ENCODE results near the gene DLL3. TPM values are rescaled to one million over a fixed set of nuclear protein-coding genes. Genes with fewer than 3 reads are reported as not detected.
A peak's percentile ranks its signal among the peaks of the same experiment; 100 is the strongest.

Gene DLL3
- total RNA-seq, 1 donor from 2014 or later = not detected

DNA sequence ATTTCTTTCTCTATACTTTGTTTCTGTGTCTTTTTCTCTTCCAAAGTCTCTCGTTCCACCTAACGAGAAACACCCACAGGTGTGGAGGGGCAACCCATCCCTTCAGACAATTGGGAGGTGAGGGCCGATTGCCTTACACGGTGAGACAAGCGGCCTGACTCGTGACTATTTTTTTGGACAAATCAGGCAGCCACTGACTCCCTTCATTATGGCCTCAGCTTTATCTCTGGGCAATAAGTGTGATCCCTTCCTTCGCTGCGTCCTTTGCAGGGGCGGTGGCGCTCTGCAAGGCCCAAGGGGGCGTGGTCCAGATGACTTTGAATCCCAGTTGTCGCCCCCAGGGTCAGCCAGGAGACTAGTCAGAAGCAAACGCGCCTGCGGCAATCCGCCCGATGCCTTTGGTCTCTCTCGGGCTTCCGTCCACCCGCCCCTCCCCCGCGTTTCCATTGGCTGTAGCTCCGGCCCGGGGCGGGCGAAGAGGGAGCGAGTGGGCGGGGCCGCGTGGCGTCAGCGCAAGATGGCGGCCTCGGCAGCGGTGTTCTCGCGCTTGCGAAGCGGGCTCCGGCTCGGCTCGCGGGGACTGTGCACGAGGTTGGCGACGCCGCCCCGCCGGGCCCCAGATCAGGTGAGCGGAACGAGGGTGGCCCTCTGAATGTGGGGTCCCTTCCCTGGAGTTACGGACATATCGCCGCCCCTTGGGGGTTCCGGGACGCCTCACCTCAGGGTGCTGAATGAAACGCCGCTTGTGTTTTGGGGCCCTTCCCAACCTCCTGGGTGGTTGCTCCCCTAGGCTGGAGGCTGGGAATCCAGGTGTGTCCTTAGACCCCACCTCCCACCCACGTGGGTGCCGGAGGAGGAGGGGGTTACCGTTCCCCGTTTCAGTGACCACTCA lies 18.2 kb upstream of the DLL3 start, which contains the start of gene TIMM50:
Gene TIMM50 (plus strand): TSS at position 502 of the 892 bp plus-strand sequence. CDS start 16 bp downstream, at position 518.
- peak; percentile 98 for DNase-seq (ENCODE audit: low spot score)
- intact Hi-C loops (cut with DNase I) = loop anchor here (2.0 to 5.0 kb wide), 2 partner anchors 33 to 60 kb away; partner anchors contain the start of genes EID2 and SUPT5H

DNA sequence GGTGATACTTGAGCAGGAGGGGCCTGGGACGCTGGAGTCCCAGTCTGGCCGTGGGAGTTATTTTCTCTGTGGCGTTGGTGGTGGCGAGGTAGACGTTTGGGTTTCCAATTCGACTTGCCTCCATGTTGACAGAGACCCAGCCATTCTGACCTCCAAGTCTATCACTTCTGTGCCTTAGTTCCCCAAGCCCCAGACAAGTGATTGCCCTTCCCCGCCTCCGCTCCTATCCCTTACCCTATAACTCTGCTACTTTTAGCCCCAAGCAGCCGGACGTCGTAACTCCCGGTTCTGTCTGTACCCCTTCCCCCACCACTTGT lies 17.6 kb upstream of the DLL3 start:
- no peak for DNase-seq (ENCODE audit: low spot score)
- intact Hi-C loops (cut with DNase I) = loop anchor here (2.0 to 5.0 kb wide), 2 partner anchors 34 to 60 kb away; partner anchors contain the start of genes EID2 and SUPT5H

DNA sequence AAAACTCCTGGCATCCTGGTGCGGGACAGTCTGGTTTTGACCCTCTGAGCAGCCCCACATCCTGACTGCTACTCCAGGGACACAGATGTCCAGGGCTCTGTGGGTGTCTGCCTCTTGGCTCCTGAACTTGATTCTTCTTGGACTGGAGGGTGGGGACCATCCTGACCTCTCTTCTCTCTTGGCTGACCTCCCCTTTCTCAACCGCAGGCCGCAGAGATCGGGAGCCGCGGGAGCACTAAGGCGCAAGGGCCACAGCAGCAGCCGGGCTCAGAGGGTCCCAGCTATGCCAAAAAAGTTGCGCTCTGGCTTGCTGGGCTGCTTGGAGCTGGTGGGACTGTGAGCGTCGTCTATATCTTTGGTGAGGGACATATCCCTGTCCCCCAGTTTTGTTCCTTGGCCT lies 17.1 kb upstream of the DLL3 start:
- intact Hi-C loops (cut with DNase I) = loop anchor here (2.0 to 5.0 kb wide), 2 partner anchors 34 to 59 kb away; partner anchors contain the start of genes EID2 and SUPT5H
- no peak for DNase-seq (ENCODE audit: low spot score)

GRCh38 chr19:39483141-39483540 lies 15.6 kb upstream of the DLL3 start:
- intact Hi-C loops (cut with DNase I) = loop anchor here (5.0 kb wide), 1 partner anchor 36 kb away; the partner anchor contains the start of gene SUPT5H

GRCh38 chr19:39489756-39490155 lies 9.0 kb upstream of the DLL3 start:
- intact Hi-C loops (cut with DNase I) = no loop called here
- DNase-seq (ENCODE audit: low spot score) = no peak

More at GRCh38 chr19:39483141-39483540, 15.6 kb upstream of the DLL3 start:
- DNase-seq (ENCODE audit: low spot score) = no peak

- intact Hi-C loops (cut with DNase I) = no loop called here
- no peak for DNase-seq (ENCODE audit: low spot score)
Measured at GRCh38 chr19:39492225-39492624, 6.5 kb upstream of the DLL3 start.

GRCh38 chr19:39492788-39493187 lies 6.0 kb upstream of the DLL3 start:
- intact Hi-C loops (cut with DNase I) = no loop called here
- no peak for DNase-seq (ENCODE audit: low spot score)

DNA sequence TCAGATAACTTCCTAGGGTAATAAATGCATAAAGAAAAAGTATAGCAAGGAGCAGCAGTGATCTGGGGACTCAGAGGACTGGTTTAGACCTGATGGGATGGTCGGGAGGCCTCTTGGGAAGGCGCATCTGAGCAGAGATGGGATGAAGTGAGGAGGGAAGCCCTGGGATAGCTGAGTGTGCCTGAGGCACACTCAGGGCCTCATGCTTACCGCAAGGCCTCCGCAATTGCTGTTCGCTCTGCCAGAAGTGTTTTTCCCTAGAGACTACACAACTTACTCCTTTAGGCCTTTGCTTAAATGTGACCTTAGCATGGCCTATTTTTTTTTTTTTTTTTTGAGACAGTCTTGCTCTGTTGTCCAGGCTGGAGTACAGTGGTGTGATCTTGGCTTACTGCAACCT lies 4.1 kb upstream of the DLL3 start:
- intact Hi-C loops (cut with DNase I) = loop anchor here (5.0 kb wide), 1 partner anchor 38 kb away; the partner anchor contains the start of gene EID2B
- no peak for DNase-seq (ENCODE audit: low spot score)

DNA sequence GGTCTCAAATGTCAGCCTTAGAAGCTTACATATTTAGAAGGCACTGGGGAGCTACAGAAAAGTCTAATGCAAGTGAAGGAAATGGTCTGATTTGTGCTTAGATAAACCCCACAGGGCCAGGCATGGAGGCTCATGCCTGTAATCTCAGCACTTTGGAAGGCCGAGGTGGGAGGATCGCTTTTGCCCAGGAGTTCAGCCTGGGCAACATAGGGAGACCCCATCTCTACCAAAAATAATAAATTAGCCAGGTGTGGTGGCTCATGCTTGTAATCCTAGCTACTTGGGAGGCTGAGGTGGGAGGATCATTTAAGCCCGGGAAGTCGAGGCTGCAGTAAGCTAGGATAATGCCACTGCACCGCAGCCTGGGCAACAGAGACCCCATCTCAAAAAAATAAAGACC lies 2.7 kb upstream of the DLL3 start:
- intact Hi-C loops (cut with DNase I) = loop anchor here (5.0 kb wide), 1 partner anchor 36 kb away; the partner anchor contains the start of gene EID2B
- no peak for DNase-seq (ENCODE audit: low spot score)

DNA sequence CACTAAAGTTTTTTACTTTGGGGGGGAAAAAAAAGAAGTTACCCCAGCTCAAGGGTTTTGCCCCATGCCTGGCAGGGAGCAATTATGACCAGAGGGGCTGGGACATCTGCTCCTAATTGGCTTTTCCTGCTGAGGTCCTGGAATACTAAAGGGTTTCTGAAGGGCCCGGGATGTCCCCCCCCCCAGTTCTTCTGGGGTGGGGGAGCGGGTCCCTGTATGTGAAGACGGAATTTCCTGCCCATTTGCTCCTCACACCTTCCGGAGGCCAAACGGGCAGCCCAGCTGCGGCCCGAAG lies 1.1 kb upstream of the DLL3 start:
- intact Hi-C loops (cut with DNase I) = loop anchor here (5.0 kb wide), 1 partner anchor 35 kb away; the partner anchor contains the start of gene EID2B
- no peak for DNase-seq (ENCODE audit: low spot score)

GRCh38 chr19:39497996-39498797 lies 550 bp upstream of the DLL3 start:
- intact Hi-C loops (cut with DNase I) = loop anchor here (5.0 kb wide), 1 partner anchor 34 kb away; the partner anchor contains the start of gene EID2B
- no peak for DNase-seq (ENCODE audit: low spot score)

DNA sequence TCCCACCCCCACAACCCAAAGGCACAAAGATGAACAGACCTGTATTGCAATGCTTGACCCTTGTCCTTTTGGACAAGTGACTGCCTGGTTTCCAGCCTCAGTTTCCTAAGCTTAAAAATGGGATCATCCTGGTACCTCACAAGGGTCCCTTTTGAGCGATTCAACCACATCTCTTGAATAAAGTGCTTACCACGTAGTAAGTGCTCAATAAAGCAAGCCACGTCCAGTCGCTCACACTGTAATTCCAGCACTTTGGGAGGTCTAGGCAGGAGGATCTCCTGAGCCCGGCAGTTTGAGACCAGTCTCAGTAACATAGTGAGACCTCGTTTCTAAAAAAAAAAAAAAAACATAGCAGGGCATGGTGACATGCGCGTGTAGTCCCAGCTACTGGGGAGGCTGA lies 1.2 kb downstream of the DLL3 start:
- intact Hi-C loops (cut with DNase I) = loop anchor here (5.0 kb wide), 1 partner anchor 32 kb away; the partner anchor contains the start of gene EID2B
- no peak for DNase-seq (ENCODE audit: low spot score)

DNA sequence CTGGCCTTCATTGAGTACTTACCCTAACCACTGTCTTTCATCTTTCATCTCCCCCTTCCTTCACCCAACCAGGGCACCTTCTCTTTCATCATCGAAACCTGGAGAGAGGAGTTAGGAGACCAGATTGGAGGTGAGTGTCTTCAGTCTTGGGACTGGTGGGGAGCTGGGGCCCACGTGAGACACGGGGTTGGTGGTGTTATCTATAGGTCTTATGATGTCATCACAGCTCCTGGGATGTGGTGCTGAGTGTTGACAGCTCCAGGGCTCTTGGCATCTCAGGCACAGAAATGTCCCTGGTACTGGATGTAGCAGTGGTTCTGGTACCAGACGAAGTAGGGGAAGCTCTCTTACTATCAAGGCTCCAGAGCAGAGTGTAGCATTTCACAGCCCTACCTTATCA lies 1.8 kb downstream of the DLL3 start:
- intact Hi-C loops (cut with DNase I) = no loop called here
- no peak for DNase-seq (ENCODE audit: low spot score)

DNA sequence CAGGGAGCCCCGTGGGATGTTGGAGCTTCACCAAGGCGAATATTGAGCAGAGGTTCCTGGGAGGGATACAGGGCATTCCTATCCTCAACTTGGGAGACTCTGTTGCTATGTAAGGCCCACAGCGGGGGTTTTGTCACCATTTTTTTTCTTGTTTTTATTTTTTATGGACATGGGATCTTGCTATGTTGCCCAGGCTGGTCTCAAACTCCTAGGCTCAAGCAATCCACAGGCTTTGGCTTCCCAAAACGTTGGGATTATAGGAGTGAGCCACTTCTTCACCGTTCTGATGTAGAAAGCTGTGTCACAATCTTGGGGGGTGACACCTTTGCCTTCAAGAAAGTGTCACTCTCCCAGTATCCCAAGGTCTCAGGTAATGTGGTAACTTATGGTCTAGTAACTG lies 2.6 kb downstream of the DLL3 start:
- intact Hi-C loops (cut with DNase I) = no loop called here
- no peak for DNase-seq (ENCODE audit: low spot score)

- DNase-seq (ENCODE audit: low spot score) = no peak
- intact Hi-C loops (cut with DNase I) = no loop called here
Measured at GRCh38 chr19:39502640-39503417, 4.1 kb downstream of the DLL3 start.

- intact Hi-C loops (cut with DNase I) = no loop called here
- no peak for DNase-seq (ENCODE audit: low spot score)
Measured at GRCh38 chr19:39506598-39506943, 7.8 kb downstream of the DLL3 start.

GRCh38 chr19:39506944-39507714 lies 8.4 kb downstream of the DLL3 start:
- no peak for DNase-seq (ENCODE audit: low spot score)
- intact Hi-C loops (cut with DNase I) = no loop called here

GRCh38 chr19:39507715-39508364 lies 9.1 kb downstream of the DLL3 start:
- intact Hi-C loops (cut with DNase I) = no loop called here

More at GRCh38 chr19:39507715-39508364, 9.1 kb downstream of the DLL3 start:
- no peak for DNase-seq (ENCODE audit: low spot score)

All from cardiac septum (tissue), 1 donor.